Keratinocyte (primary cell): ENCODE data around the gene ZNF497. TPM values are rescaled to one million over a fixed set of nuclear protein-coding genes. Genes with fewer than 3 reads are reported as not detected.

ENCODE experiments used
- DNase-seq: peaks from one replicate; pipeline ENCODE4 v3.0.0-alpha.2; 2011; ENCODE audit warnings: low read depth, missing footprints, low spot score
- FAIRE-seq: peaks from 2 replicates; lab custom pipeline; 2011; peaks lifted over from hg19 to GRCh38; lab: Jason Lieb, UNC
- H2AFZ ChIP-seq: 2 replicates; pipeline ENCODE4 v1.6.0; 2012; ENCODE audit warnings: low read length, control low read depth, inconsistent platforms; ENCODE audit not compliant: control insufficient read depth
- H3K27ac ChIP-seq: 2 replicates; pipeline ENCODE4 v1.5.1; 2011; ENCODE audit warnings: low read length; ENCODE audit not compliant: control insufficient read depth, insufficient read depth
- H3K27me3 ChIP-seq: 3 replicates; pipeline ENCODE4 v1.6.0; 2011; ENCODE audit warnings: low read length; ENCODE audit not compliant: control insufficient read depth, insufficient read depth; ENCODE audit errors: extremely low read depth
- H3K36me3 ChIP-seq, 2 experiments: 2 replicates in 1 of 2; 3 replicates in 1 of 2; pipeline ENCODE4 v1.5.1; 2011; ENCODE audit warnings: low read length in 2 of 2, mild to moderate bottlenecking in 1 of 2; ENCODE audit not compliant: control insufficient read depth in 2 of 2, insufficient read depth in 2 of 2; ENCODE audit errors: extremely low read depth in 1 of 2
- H3K4me1 ChIP-seq: 3 replicates; pipeline ENCODE4 v1.5.1; 2011; ENCODE audit warnings: low read length; ENCODE audit not compliant: control insufficient read depth, insufficient read depth; ENCODE audit errors: extremely low read depth
- H3K4me2 ChIP-seq: 3 replicates; pipeline ENCODE4 v1.6.0; 2011; ENCODE audit warnings: low read depth, low read length; ENCODE audit not compliant: control insufficient read depth, insufficient read depth; ENCODE audit errors: extremely low read depth
- H3K4me3 ChIP-seq, 3 experiments: fragments of 200-600 bp in 1 of 3; sonication (generic) in 1 of 3; 2 replicates in 2 of 3; 3 replicates in 1 of 3; pipeline ENCODE4 v1.5.1; 2011 to 2016; ENCODE audit warnings: low read length in 3 of 3, mild to moderate bottlenecking in 3 of 3, control low read depth in 2 of 3, inconsistent platforms in 1 of 3, low read depth in 1 of 3, mixed read lengths in 1 of 3, mixed run types in 1 of 3, moderate library complexity in 1 of 3; ENCODE audit not compliant: control insufficient read depth in 2 of 3, insufficient read depth in 2 of 3; ENCODE audit errors: extremely low read depth in 1 of 3
- H3K79me2 ChIP-seq: 2 replicates; pipeline ENCODE4 v1.6.0; 2012; ENCODE audit warnings: low read length; ENCODE audit not compliant: control insufficient read depth, insufficient read depth
- H3K9ac ChIP-seq: 3 replicates; pipeline ENCODE4 v1.6.0; 2011; ENCODE audit warnings: low read length; ENCODE audit not compliant: control insufficient read depth, insufficient read depth; ENCODE audit errors: extremely low read depth
- H3K9me1 ChIP-seq: 3 replicates; pipeline ENCODE4 v1.6.0; 2011; ENCODE audit warnings: low read length; ENCODE audit not compliant: control insufficient read depth, insufficient read depth; ENCODE audit errors: extremely low read depth
- H3K9me3 ChIP-seq: 2 replicates; pipeline ENCODE4 v1.5.1; 2012; ENCODE audit warnings: low read depth, low read length; ENCODE audit not compliant: control insufficient read depth
- H4K20me1 ChIP-seq: 3 replicates; pipeline ENCODE4 v1.6.0; 2011; ENCODE audit warnings: low read length; ENCODE audit not compliant: control insufficient read depth, insufficient read depth; ENCODE audit errors: extremely low read depth
- CTCF ChIP-seq, 3 experiments: IDR thresholded peaks in 1 of 3; conservative IDR thresholded peaks in 1 of 3; optimal IDR thresholded peaks in 1 of 3; 2 replicates in 2 of 3; 3 replicates in 1 of 3; pipeline versions ENCODE3 to v1.5.1; 2011; ENCODE audit warnings: low read length in 3 of 3, mild to moderate bottlenecking in 3 of 3, moderate library complexity in 2 of 3, control low read depth in 1 of 3, inconsistent platforms in 1 of 3; ENCODE audit not compliant: insufficient read depth in 2 of 3; ENCODE audit errors: extremely low read depth in 1 of 3
- EZH2 ChIP-seq: IDR thresholded peaks from one replicate; pipeline ENCODE4 v1.6.1; 2012; ENCODE audit warnings: inconsistent platforms, mild to moderate bottlenecking, low read length, moderate library complexity
- dilution Hi-C: fragments of 300-500 bp; cut with MboI; formaldehyde crosslinking; loops from one replicate; pipeline ENCODE4 v1.7.0; 2020; ENCODE audit warnings: low sequenced_read_pairs; ENCODE audit not compliant: extremely low pct_ligation_motif_present
- polyA plus RNA-seq, 5 experiments: library from polyadenylated mRNA; depleted of rRNA in 3 of 5; stranded (reverse) in 3 of 5; stranded (forward) in 1 of 5; unstranded in 1 of 5; fragments of >200 nt; gene quantifications; 1 replicate in 1 of 5; 2 replicates in 3 of 5; 3 replicates in 1 of 5; pipeline versions ENCODE4 v1.2.1 to v1.2.3, GENCODE V29; 2011 to 2012; ENCODE audit warnings: missing spikeins in 2 of 5, low read depth in 1 of 5, low replicate concordance in 1 of 5

ZNF497 gene
- polyA plus RNA-seq, 1 donor (not counting 4 experiments of a cell fraction or from before 2014, with no cell fraction given), result 0.29 TPM

DNA sequence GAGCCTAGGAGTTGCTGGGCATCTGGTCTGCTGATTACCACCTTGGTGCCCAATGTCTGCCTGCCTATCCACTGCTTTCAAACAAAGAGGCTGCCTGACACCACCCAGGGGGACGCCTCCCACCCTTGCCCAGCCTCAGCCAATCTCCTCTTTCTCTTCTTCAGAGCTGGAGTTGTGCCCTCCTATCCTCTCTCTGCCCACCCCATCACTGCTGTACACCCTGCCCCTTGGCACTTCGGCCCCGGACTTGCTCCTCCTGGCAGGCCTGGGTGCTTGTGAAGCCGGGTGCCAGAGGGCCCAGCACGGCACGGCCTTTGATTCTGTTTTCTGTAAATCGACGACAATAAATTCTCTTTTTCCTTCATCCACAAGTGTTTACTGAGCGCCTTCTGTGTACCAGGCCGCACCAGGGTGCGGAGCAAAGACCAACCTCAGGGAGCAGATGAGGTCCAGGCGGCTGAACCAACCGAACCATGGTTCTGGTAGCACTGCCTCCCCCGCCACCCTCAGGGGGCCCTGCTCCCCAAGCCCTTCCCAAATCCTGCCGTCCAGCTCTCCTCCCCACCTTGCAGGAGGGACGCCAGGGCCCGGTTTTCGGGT, 37.9 kb upstream of the ZNF497 start:
- H3K9me3 ChIP-seq, result no peaks in the 10 kb centered on the region
- H3K27ac ChIP-seq, result no peak overlapping the region
- H3K4me2 ChIP-seq, result peak overlapping the region; percentile 65
- no peaks in the 10 kb centered on the region for H3K36me3 ChIP-seq
- no peak overlapping the region for H3K4me3 ChIP-seq
- H3K4me1 ChIP-seq, result peaks cover 15% of the 10 kb centered on the region
- peaks cover 2% of the 10 kb centered on the region for H4K20me1 ChIP-seq
- H3K9ac ChIP-seq, result no peak overlapping the region
- no peak for DNase-seq
- H3K27me3 ChIP-seq, result no peaks in the 10 kb centered on the region
- H3K79me2 ChIP-seq, result peaks cover 5% of the 10 kb centered on the region
- dilution Hi-C loops, result no loop called here
- peak overlapping the region; percentile 43 for H2AFZ ChIP-seq
- FAIRE-seq, result no peak
- no peaks in the 10 kb centered on the region for H3K9me1 ChIP-seq
- TF ChIP-seq CTCF (optimal IDR thresholded peaks at IDR 0.05 in 1 of 3, IDR thresholded peaks at IDR 0.05 in 1 of 3, conservative IDR thresholded peaks at IDR 0.05 in 1 of 3; ENCODE audit: extremely low read depth in 1 of 3, insufficient read depth in 2 of 3, low read length in 3 of 3) (no peak), EZH2 (no peak)

- Histone ChIP-seq H2AFZ (no peak overlapping the region), H3K9me3 (no peaks in the 10 kb centered on the region), H3K79me2 (peaks cover 5% of the 10 kb centered on the region), H3K27ac (no peak overlapping the region), H3K36me3 (peaks cover 0 to 3% of the 10 kb centered on the region in 2 experiments), H3K9ac (no peak overlapping the region), H3K4me2 (no peak overlapping the region), H3K27me3 (no peaks in the 10 kb centered on the region), H3K4me3 (no peak overlapping the region), H3K9me1 (no peaks in the 10 kb centered on the region), H3K4me1 (peaks cover 21% of the 10 kb centered on the region), H4K20me1 (peaks cover 6% of the 10 kb centered on the region)
- no peak for FAIRE-seq
- no peak for TF ChIP-seq EZH2
- TF ChIP-seq CTCF (optimal IDR thresholded peaks at IDR 0.05 in 1 of 3, IDR thresholded peaks at IDR 0.05 in 1 of 3, conservative IDR thresholded peaks at IDR 0.05 in 1 of 3; ENCODE audit: extremely low read depth in 1 of 3, insufficient read depth in 2 of 3, low read length in 3 of 3), result no peak
- dilution Hi-C loops, result no loop called here
- DNase-seq, result no peak
Measured at GRCh38 chr19:58399903-58400302, 37.4 kb upstream of the ZNF497 start.
